GM23248 (cell line): ENCODE data around the gene WARS2. TPM values are rescaled to one million over a fixed set of nuclear protein-coding genes. Genes with fewer than 3 reads are reported as not detected.
"Not testable (repeated sequence)": the region's sequence is repeated elsewhere in the genome, so short reads cannot be mapped to it uniquely, and the experiment has no call there.

Source experiments
- DNase-seq: peaks from one replicate; pipeline ENCODE4 v3.0.0-alpha.2; 2015
- H2AFZ ChIP-seq: fragments of 200-600 bp; sonication (generic); 2 replicates; pipeline ENCODE4 v1.6.1; 2016; ENCODE audit warnings: antibody characterized with exemption
- H3F3A ChIP-seq: fragments of 200-600 bp; sonication (generic); 2 replicates; pipeline ENCODE4 v1.6.1; 2016; ENCODE audit warnings: mild to moderate bottlenecking, antibody characterized with exemption, mixed run types; ENCODE audit not compliant: insufficient read depth
- H3K27ac ChIP-seq: fragments of 200-600 bp; sonication (generic); 2 replicates; pipeline ENCODE4 v1.5.1; 2016; ENCODE audit warnings: mild to moderate bottlenecking
- H3K27me3 ChIP-seq: fragments of 200-600 bp; sonication (generic); replicated peaks from 2 replicates; pipeline ENCODE4 v1.6.1; 2016; ENCODE audit warnings: mild to moderate bottlenecking; ENCODE audit not compliant: insufficient read depth
- H3K36me3 ChIP-seq: fragments of 200-600 bp; sonication (generic); 2 replicates; pipeline ENCODE4 v1.6.1; 2016; ENCODE audit warnings: low read depth, mild to moderate bottlenecking
- H3K4me1 ChIP-seq: fragments of 200-600 bp; sonication (generic); 2 replicates; pipeline ENCODE4 v1.6.1; 2016; ENCODE audit warnings: mild to moderate bottlenecking; ENCODE audit not compliant: insufficient read depth
- H3K4me2 ChIP-seq: fragments of 200-600 bp; sonication (generic); one replicate; pipeline ENCODE4 v1.6.1; 2016; ENCODE audit warnings: mild to moderate bottlenecking; ENCODE audit not compliant: unreplicated experiment
- H3K4me3 ChIP-seq: fragments of 200-600 bp; sonication (generic); 2 replicates; pipeline ENCODE4 v1.5.1; 2016; ENCODE audit warnings: mild to moderate bottlenecking
- H3K79me2 ChIP-seq: fragments of 200-600 bp; sonication (generic); 2 replicates; pipeline ENCODE4 v1.6.1; 2016; ENCODE audit warnings: mild to moderate bottlenecking; ENCODE audit not compliant: insufficient read depth
- H3K9ac ChIP-seq: fragments of 200-600 bp; sonication (generic); 2 replicates; pipeline ENCODE4 v1.6.1; 2016; ENCODE audit warnings: mild to moderate bottlenecking
- H3K9me2 ChIP-seq: fragments of 200-600 bp; sonication (generic); 2 replicates; pipeline ENCODE4 v1.6.1; 2016; ENCODE audit warnings: mixed run types, mild to moderate bottlenecking, moderate library complexity; ENCODE audit not compliant: insufficient read depth
- H3K9me3 ChIP-seq: fragments of 200-600 bp; sonication (generic); one replicate; pipeline ENCODE4 v1.6.1; 2017; ENCODE audit warnings: low read depth
- H4K20me1 ChIP-seq: fragments of 200-600 bp; sonication (generic); 2 replicates; pipeline ENCODE4 v1.6.0; 2016; ENCODE audit not compliant: insufficient read depth
- EZH2 ChIP-seq: fragments of 200-600 bp; sonication (generic); IDR thresholded peaks from 2 replicates; pipeline ENCODE4 v1.6.1; 2018; ENCODE audit warnings: antibody characterized with exemption, mild to moderate bottlenecking; ENCODE audit not compliant: insufficient read depth, poor library complexity, severe bottlenecking
- EZH2phosphoT487 ChIP-seq: fragments of 200-600 bp; sonication (generic); IDR thresholded peaks from 2 replicates; pipeline ENCODE4 v1.6.1; 2018; ENCODE audit warnings: antibody characterized with exemption, moderate library complexity, mild to moderate bottlenecking, low read depth; ENCODE audit not compliant: insufficient read depth
- WGBS, 2 experiments: methylation state at CpG; one replicate each; pipeline ENCODE4 v1.1.6; 2015 to 2017; ENCODE audit warnings: low lambda C conversion rate in 2 of 2, low coverage in 1 of 2; ENCODE audit errors: missing lambda C conversion rate in 2 of 2; 5-methylcytosine and 5-hydroxymethylcytosine counted together
- in situ Hi-C: fragments of 300-500 bp; cut with MboI; formaldehyde crosslinking; loops from 2 replicates; pipeline ENCODE4 v1.15.0; 2020
- polyA plus RNA-seq: library from polyadenylated mRNA; unstranded; fragments of >200 nt; fragmentation: Nextera tagmentation; extraction: Ambion mirVana; gene quantifications from 2 replicates; pipeline ENCODE4 v1.2.1, GENCODE V29; 2016
- total RNA-seq: library from RNA; depleted of rRNA; stranded (reverse); fragments of >200 nt; shearing (Covaris generic); gene quantifications from 2 replicates; pipeline ENCODE4 v1.2.3, GENCODE V29; 2014

WARS2 gene
- total and polyA plus RNA-seq, 2 experiments from 2014 or later: 7.9 to 13.8 TPM

GRCh38 chr1:119159111-119159510 lies 18.7 kb upstream of the WARS2 start:
- Histone ChIP-seq H3K4me3 (peak overlapping the region; percentile 45), H3K79me2 (no peaks in the 10 kb centered on the region), H3F3A (peaks cover 28% of the 10 kb centered on the region), H3K9me3 (no peaks in the 10 kb centered on the region), H3K27me3 (no peaks in the 10 kb centered on the region), H3K36me3 (no peaks in the 10 kb centered on the region), H4K20me1 (no peaks in the 10 kb centered on the region), H3K9ac (peak overlapping the region; percentile 79), H3K4me2 (peak overlapping the region; percentile 80), H3K9me2 (no peaks in the 10 kb centered on the region), H3K4me1 (peaks cover 32% of the 10 kb centered on the region), H2AFZ (peak overlapping the region; percentile 11; the same call in 1 of the 2 replicates), H3K27ac (peak overlapping the region; percentile 91)
- in situ Hi-C loops: no loop called here
- WGBS, 2 experiments: 0 to 2% methylated on average over 2 of the region's 2 CpGs
- TF ChIP-seq EZH2 (no peak), EZH2phosphoT487 (no peak)
- DNase-seq: peak; percentile 80

GRCh38 chr1:119156761-119157160 lies 16.3 kb upstream of the WARS2 start:
- peaks cover 28% of the 10 kb centered on the region for H3F3A ChIP-seq
- H3K27ac ChIP-seq, H4K20me1 ChIP-seq, H3K36me3 ChIP-seq, H3K27me3 ChIP-seq, H3K4me2 ChIP-seq, in situ Hi-C loops, H3K9ac ChIP-seq, H3K9me3 ChIP-seq, H3K4me3 ChIP-seq, H2AFZ ChIP-seq, H3K9me2 ChIP-seq, DNase-seq, H3K79me2 ChIP-seq: not testable (repeated sequence)
- peaks cover 32% of the 10 kb centered on the region for H3K4me1 ChIP-seq
- WGBS, 2 experiments: 86 to 94% methylated on average over 6 of the region's 6 CpGs

- in situ Hi-C loops, H3K4me2 ChIP-seq, H3K27me3 ChIP-seq, H3K36me3 ChIP-seq, H3K79me2 ChIP-seq, H3K9ac ChIP-seq, H3K27ac ChIP-seq, DNase-seq, H3K9me2 ChIP-seq, H2AFZ ChIP-seq, H3K9me3 ChIP-seq, H4K20me1 ChIP-seq, H3K4me3 ChIP-seq: not testable (repeated sequence)
- WGBS, 2 experiments: 95 to 99% methylated on average over 4 of the region's 4 CpGs
- H3K4me1 ChIP-seq: peaks cover 17% of the 10 kb centered on the region
- H3F3A ChIP-seq: peaks cover 14% of the 10 kb centered on the region
These were observed 14.6 kb upstream of the WARS2 start for GRCh38 chr1:119155069-119155468.

GRCh38 chr1:119150150-119150549 lies 9.7 kb upstream of the WARS2 start:
- no peak overlapping the region for H3K4me3 ChIP-seq
- H4K20me1 ChIP-seq: no peaks in the 10 kb centered on the region
- H3F3A ChIP-seq: peaks cover 6% of the 10 kb centered on the region; the same call in 1 of the 2 replicates
- TF ChIP-seq EZH2: no peak
- TF ChIP-seq EZH2phosphoT487: no peak
- H3K9me2 ChIP-seq: no peaks in the 10 kb centered on the region
- in situ Hi-C loops: no loop called here
- no peaks in the 10 kb centered on the region for H3K9me3 ChIP-seq
- DNase-seq: no peak
- no peaks in the 10 kb centered on the region for H3K27me3 ChIP-seq
- no peak overlapping the region for H3K4me2 ChIP-seq
- 97 to 100% methylated on average over 1 of the region's 1 CpG for WGBS, 2 experiments
- no peak overlapping the region for H2AFZ ChIP-seq
- no peaks in the 10 kb centered on the region for H3K79me2 ChIP-seq
- H3K9ac ChIP-seq: no peak overlapping the region
- no peak overlapping the region for H3K27ac ChIP-seq
- H3K4me1 ChIP-seq: peaks cover 14% of the 10 kb centered on the region
- H3K36me3 ChIP-seq: no peaks in the 10 kb centered on the region

- 0 out of 2 replicates have a peak overlapping the region, but pooled peaks have one; percentile 5 for H3K27ac ChIP-seq
- H3K9me2 ChIP-seq: no peaks in the 10 kb centered on the region
- no peak overlapping the region for H3K4me3 ChIP-seq
- H3K9ac ChIP-seq: peak overlapping the region; percentile 27; the same call in 1 of the 2 replicates
- TF ChIP-seq EZH2 (no peak), EZH2phosphoT487 (no peak)
- H3K4me2 ChIP-seq: peak overlapping the region; percentile 37
- no peak overlapping the region for H2AFZ ChIP-seq
- H3K36me3 ChIP-seq: no peaks in the 10 kb centered on the region
- no peaks in the 10 kb centered on the region for H4K20me1 ChIP-seq
- 17 to 24% methylated on average over 4 of the region's 4 CpGs for WGBS, 2 experiments
- no peaks in the 10 kb centered on the region for H3K79me2 ChIP-seq
- no peaks in the 10 kb centered on the region for H3K27me3 ChIP-seq
- DNase-seq: peak; percentile 34
- H3F3A ChIP-seq: peaks cover 6% of the 10 kb centered on the region; the same call in 1 of the 2 replicates
- in situ Hi-C loops: no loop called here
- H3K9me3 ChIP-seq: no peaks in the 10 kb centered on the region
- H3K4me1 ChIP-seq: peaks cover 14% of the 10 kb centered on the region
These were observed 7.2 kb upstream of the WARS2 start for GRCh38 chr1:119147661-119148090.
